ENCODE results near the gene STX19. TPM values are rescaled to one million over a fixed set of nuclear protein-coding genes. Genes with fewer than 3 reads are reported as not detected.
"Not testable (repeated sequence)": the region's sequence is repeated elsewhere in the genome, so short reads cannot be mapped to it uniquely, and the experiment has no call there.

The STX19 gene
- total RNA-seq, 1 donor from 2014 or later: not detected

- no peak overlapping the region for H3K27ac ChIP-seq (ENCODE audit: low read depth, low read length)
- peaks cover 18% of the 10 kb centered on the region for H3K4me1 Mint-ChIP-seq (ENCODE audit: low read depth, unreplicated experiment)
Observed at GRCh38 chr3:93969997-93970396, 58.4 kb downstream of the STX19 start.

GRCh38 chr3:93969443-93969842, 59.0 kb downstream of the STX19 start:
- Histone ChIP-seq H3K36me3 (ENCODE audit: insufficient read depth, low read length) (no peaks in the 10 kb centered on the region), H3K27me3 (ENCODE audit: insufficient read depth, low read length) (no peaks in the 10 kb centered on the region), H3K4me1 (ENCODE audit: insufficient read depth, low read length) (peaks cover 4% of the 10 kb centered on the region), H3K4me3 (ENCODE audit: insufficient read depth, low read depth, low read length) (no peak overlapping the region), H3K79me2 (ENCODE audit: insufficient read depth, low read length) (no peaks in the 10 kb centered on the region), H4K20me1 (ENCODE audit: insufficient read depth, low read length) (no peaks in the 10 kb centered on the region), H3K4me2 (ENCODE audit: low read length) (no peak overlapping the region), H3K27ac (ENCODE audit: low read depth, low read length) (no peak overlapping the region), H2AFZ (ENCODE audit: low read depth, low read length) (no peak overlapping the region), H3K9me3 (ENCODE audit: insufficient read depth, low read depth, low read length) (no peaks in the 10 kb centered on the region), H3K9ac (ENCODE audit: low read length) (no peak overlapping the region)
- Mint-ChIP-seq H3K36me3 (ENCODE audit: low read depth, unreplicated experiment) (no peaks in the 10 kb centered on the region), H3K27ac (ENCODE audit: unreplicated experiment) (peak overlapping the region; percentile 87), H3K9me3 (ENCODE audit: unreplicated experiment) (peaks cover 6% of the 10 kb centered on the region), H3K4me3 (ENCODE audit: unreplicated experiment) (no peak overlapping the region), H3K27me3 (ENCODE audit: low read depth, unreplicated experiment) (peaks cover 4% of the 10 kb centered on the region), H3K4me1 (ENCODE audit: low read depth, unreplicated experiment) (peaks cover 18% of the 10 kb centered on the region)
- no peak for TF ChIP-seq CTCF (IDR thresholded peaks at IDR 0.05; ENCODE audit: insufficient read depth, low read depth, low read length)
- TF ChIP-seq EZH2 (IDR thresholded peaks at IDR 0.05; ENCODE audit: insufficient read depth, low read length): no peak
- FAIRE-seq: no peak
- peak; percentile 49 for DNase-seq (ENCODE audit: low read depth)

More at GRCh38 chr3:93969997-93970396, 58.4 kb downstream of the STX19 start:
- Mint-ChIP-seq H3K36me3 (ENCODE audit: low read depth, unreplicated experiment) (no peaks in the 10 kb centered on the region), H3K27me3 (ENCODE audit: low read depth, unreplicated experiment) (no peaks in the 10 kb centered on the region), H3K9me3 (ENCODE audit: unreplicated experiment) (peaks cover 2% of the 10 kb centered on the region), H3K27ac (ENCODE audit: unreplicated experiment) (peak overlapping the region; percentile 76), H3K4me3 (ENCODE audit: unreplicated experiment) (no peak overlapping the region)
- Histone ChIP-seq H3K4me2 (ENCODE audit: low read length) (no peak overlapping the region), H3K36me3 (ENCODE audit: insufficient read depth, low read length) (no peaks in the 10 kb centered on the region), H3K4me1 (ENCODE audit: insufficient read depth, low read length) (peaks cover 4% of the 10 kb centered on the region), H2AFZ (ENCODE audit: low read depth, low read length) (no peak overlapping the region), H3K9ac (ENCODE audit: low read length) (no peak overlapping the region), H3K9me3 (ENCODE audit: insufficient read depth, low read depth, low read length) (no peaks in the 10 kb centered on the region), H3K79me2 (ENCODE audit: insufficient read depth, low read length) (no peaks in the 10 kb centered on the region), H3K4me3 (ENCODE audit: insufficient read depth, low read depth, low read length) (no peak overlapping the region), H3K27me3 (ENCODE audit: insufficient read depth, low read length) (no peaks in the 10 kb centered on the region), H4K20me1 (ENCODE audit: insufficient read depth, low read length) (no peaks in the 10 kb centered on the region)
- TF ChIP-seq CTCF (IDR thresholded peaks at IDR 0.05; ENCODE audit: insufficient read depth, low read depth, low read length) (no peak), EZH2 (IDR thresholded peaks at IDR 0.05; ENCODE audit: insufficient read depth, low read length) (no peak)
- FAIRE-seq (no peak), DNase-seq (ENCODE audit: low read depth) (no peak)

DNA sequence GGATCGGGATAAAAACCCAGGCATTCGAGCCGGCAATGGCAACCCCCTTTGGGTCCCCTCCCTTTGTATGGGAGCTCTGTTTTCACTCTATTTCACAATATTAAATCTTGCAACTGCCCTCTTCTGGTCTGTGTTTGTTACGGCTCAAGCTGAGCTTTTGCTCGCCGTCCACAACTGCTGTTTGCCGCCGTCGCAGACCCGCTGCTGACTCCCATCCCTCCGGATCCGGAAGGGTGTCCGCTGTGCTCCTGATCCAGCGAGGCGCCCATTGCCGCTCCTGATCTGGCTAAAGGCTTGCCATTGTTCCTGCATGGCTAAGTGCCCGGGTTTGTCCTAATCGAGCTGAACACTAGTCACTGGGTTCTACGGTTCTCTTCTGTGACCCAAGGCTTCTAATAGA, 63.3 kb downstream of the STX19 start:
- not testable (repeated sequence) for FAIRE-seq; H3K9me3 Mint-ChIP-seq (ENCODE audit: unreplicated experiment); H3K36me3 ChIP-seq (ENCODE audit: insufficient read depth, low read length); H3K27me3 ChIP-seq (ENCODE audit: insufficient read depth, low read length); H3K27ac ChIP-seq (ENCODE audit: low read depth, low read length); DNase-seq (ENCODE audit: low read depth); H3K9me3 ChIP-seq (ENCODE audit: insufficient read depth, low read depth, low read length); H3K4me2 ChIP-seq (ENCODE audit: low read length); H3K4me3 ChIP-seq (ENCODE audit: insufficient read depth, low read depth, low read length); H3K27ac Mint-ChIP-seq (ENCODE audit: unreplicated experiment); H3K36me3 Mint-ChIP-seq (ENCODE audit: low read depth, unreplicated experiment); H3K4me3 Mint-ChIP-seq (ENCODE audit: unreplicated experiment); H2AFZ ChIP-seq (ENCODE audit: low read depth, low read length); H4K20me1 ChIP-seq (ENCODE audit: insufficient read depth, low read length); H3K79me2 ChIP-seq (ENCODE audit: insufficient read depth, low read length); H3K9ac ChIP-seq (ENCODE audit: low read length); H3K4me1 ChIP-seq (ENCODE audit: insufficient read depth, low read length); H3K27me3 Mint-ChIP-seq (ENCODE audit: low read depth, unreplicated experiment)
- peaks cover 15% of the 10 kb centered on the region for H3K4me1 Mint-ChIP-seq (ENCODE audit: low read depth, unreplicated experiment)

Other genes starting within 250 kb of the STX19 start
- 11.5 and 13.4 TPM in 2 replicates for gene PROS1, start 54.7 kb downstream of the STX19 start, total RNA-seq
- 9.8 and 10.9 TPM in 2 replicates for gene ARL13B, start 48.4 kb downstream of the STX19 start, total RNA-seq
- 2.9 and 3.4 TPM in 2 replicates for gene DHFR2, start 34.3 kb upstream of the STX19 start, total RNA-seq
- gene NSUN3, start 34.5 kb upstream of the STX19 start, total RNA-seq: 9.4 and 10.3 TPM in 2 replicates